SK-N-SH (cell line): ENCODE results near the gene GUCY2D. TPM values are rescaled to one million over a fixed set of nuclear protein-coding genes. Genes with fewer than 3 reads are reported as not detected.

ENCODE experiments used
- CTCF ChIA-PET: fragments of 300-600, 350-600 bp; formaldehyde crosslinking; extraction: SDS; loops from one replicate; lab custom pipeline; 2021; lab: Yijun Ruan, JAX
- POLR2A ChIA-PET: fragments of 350-600 bp; sonication (Branson Sonifier 250); formaldehyde crosslinking; extraction: SDS; loops from one replicate; lab custom pipeline; 2020; ENCODE audit warnings: antibody characterized with exemption, inconsistent platforms; lab: Yijun Ruan, JAX
- DNase-seq: peaks from one replicate; pipeline ENCODE4 v3.0.0; 2012
- H2AFZ ChIP-seq: fragments of 200-600 bp; sonication (generic); 2 replicates; pipeline ENCODE4 v1.8.1; 2016; ENCODE audit warnings: antibody characterized with exemption, mild to moderate bottlenecking, low read depth
- H3F3A ChIP-seq: fragments of 200-600 bp; sonication (generic); replicated peaks from 2 replicates; pipeline ENCODE3; 2016; ENCODE audit warnings: antibody characterized with exemption, mild to moderate bottlenecking; ENCODE audit not compliant: insufficient read depth
- H3K27ac ChIP-seq, 2 experiments: fragments of 200-500 bp in 1 of 2; fragments of 200-600 bp in 1 of 2; sonication (Bioruptor generic) in 1 of 2; sonication (generic), shearing (Covaris generic) in 1 of 2; 2 replicates each; pipeline versions ENCODE4 v1.5.1 to v1.6.1; 2014 to 2016; ENCODE audit warnings: low read depth in 2 of 2, inconsistent platforms in 1 of 2, low read length in 1 of 2, mild to moderate bottlenecking in 1 of 2, mixed read lengths in 1 of 2
- H3K27me3 ChIP-seq: fragments of 200-600 bp; sonication (generic), shearing (Covaris generic); 2 replicates; pipeline ENCODE4 v1.6.1; 2016; ENCODE audit warnings: mixed run types; ENCODE audit not compliant: insufficient read depth
- H3K36me3 ChIP-seq, 2 experiments: fragments of 200-500 bp in 1 of 2; fragments of 200-600 bp in 1 of 2; sonication (Bioruptor generic) in 1 of 2; sonication (generic) in 1 of 2; replicated peaks in 1 of 2; 2 replicates each; pipeline versions ENCODE3 to v1.5.1; 2014 to 2016; ENCODE audit warnings: low read length in 1 of 2, mild to moderate bottlenecking in 1 of 2; ENCODE audit not compliant: insufficient read depth in 2 of 2, control insufficient read depth in 1 of 2
- H3K4me1 ChIP-seq, 2 experiments: fragments of 200-500 bp in 1 of 2; fragments of 200-600 bp in 1 of 2; sonication (Bioruptor generic) in 1 of 2; sonication (generic), shearing (Covaris generic) in 1 of 2; 2 replicates each; pipeline versions ENCODE4 v1.5.1 to v1.6.1; 2014 to 2016; ENCODE audit warnings: low read depth in 1 of 2, low read length in 1 of 2, mixed run types in 1 of 2; ENCODE audit not compliant: insufficient read depth in 2 of 2, control insufficient read depth in 1 of 2
- H3K4me2 ChIP-seq: fragments of 200-600 bp; sonication (generic), shearing (Covaris generic); 2 replicates; pipeline ENCODE4 v1.6.1; 2017; ENCODE audit warnings: mixed run types
- H3K4me3 ChIP-seq, 2 experiments: fragments of 200-500 bp in 1 of 2; fragments of 200-600 bp in 1 of 2; sonication (Bioruptor generic) in 1 of 2; sonication (generic), shearing (Covaris generic) in 1 of 2; 2 replicates each; pipeline versions ENCODE4 v1.5.1 to v1.8.1; 2014 to 2016; ENCODE audit warnings: low read depth in 2 of 2, inconsistent platforms in 1 of 2, low read length in 1 of 2, mild to moderate bottlenecking in 1 of 2, mixed read lengths in 1 of 2, moderate library complexity in 1 of 2
- H3K79me2 ChIP-seq: fragments of 200-600 bp; sonication (generic); 2 replicates; pipeline ENCODE4 v1.8.1; 2017; ENCODE audit warnings: mild to moderate bottlenecking; ENCODE audit not compliant: insufficient read depth
- H3K9ac ChIP-seq: fragments of 200-600 bp; sonication (generic); 2 replicates; pipeline ENCODE4 v1.6.1; 2017; ENCODE audit warnings: mixed run types
- H3K9me2 ChIP-seq: fragments of 200-600 bp; sonication (generic); 2 replicates; pipeline ENCODE4 v1.6.1; 2017; ENCODE audit warnings: mixed run types
- H3K9me3 ChIP-seq: fragments of 200-600 bp; sonication (generic); 2 replicates; pipeline ENCODE4 v1.6.1; 2017; ENCODE audit warnings: mixed run types, mild to moderate bottlenecking, moderate library complexity
- H4K20me1 ChIP-seq: fragments of 200-600 bp; sonication (generic); 2 replicates; pipeline ENCODE4 v1.6.1; 2017; ENCODE audit warnings: mild to moderate bottlenecking, mixed run types; ENCODE audit not compliant: insufficient read depth
- EP300 ChIP-seq, 2 experiments: IDR thresholded peaks; 2 replicates each; pipeline versions ENCODE4 v1.4.0 to v1.6.1; 2012; ENCODE audit warnings: borderline replicate concordance in 1 of 2, low read depth in 1 of 2, low read length in 1 of 2
- GABPA ChIP-seq: IDR thresholded peaks from 2 replicates; pipeline ENCODE4 v1.4.0; 2012; ENCODE audit warnings: low read depth, mild to moderate bottlenecking
- GATA2 ChIP-seq: sonication (generic); formaldehyde crosslinking; IDR thresholded peaks from 2 replicates; pipeline ENCODE4 v1.5.0; 2020; ENCODE audit warnings: mild to moderate bottlenecking, missing genetic modification reagents
- NFIC ChIP-seq: IDR thresholded peaks from 2 replicates; pipeline ENCODE4 v1.4.0; 2012; ENCODE audit warnings: borderline replicate concordance
- NRF1 ChIP-seq: IDR thresholded peaks from 2 replicates; pipeline ENCODE4 v1.6.1; 2012; ENCODE audit warnings: low read depth, mild to moderate bottlenecking, low read length
- POLR2AphosphoS5 ChIP-seq: IDR thresholded peaks from 2 replicates; pipeline ENCODE4 v1.6.1; 2012; ENCODE audit warnings: low read depth, low read length
- RAD21 ChIP-seq: IDR thresholded peaks from 2 replicates; pipeline ENCODE4 v1.6.1; 2012; ENCODE audit warnings: mild to moderate bottlenecking, low read length
- TEAD4 ChIP-seq: IDR thresholded peaks from 2 replicates; pipeline ENCODE4 v1.4.0; 2012; ENCODE audit warnings: mild to moderate bottlenecking, borderline replicate concordance; ENCODE audit not compliant: insufficient read depth
- WGBS: methylation state at CpG from one replicate; pipeline ENCODE4 v1.1.6; 2017; ENCODE audit warnings: low lambda C conversion rate; 5-methylcytosine and 5-hydroxymethylcytosine counted together
- polyA plus RNA-seq, 3 experiments: library from polyadenylated mRNA; depleted of rRNA; stranded (reverse); fragments of >200 nt; gene quantifications; 2 replicates each; pipeline ENCODE4 v1.2.3, GENCODE V29; 2012
- TF ChIP-seq, protein P1 (sequence below): IDR thresholded peaks from 2 replicates; pipeline ENCODE4; 2012
- TF ChIP-seq, protein P2 (sequence below): IDR thresholded peaks from 2 replicates; pipeline ENCODE4 v1.4.0; 2012; ENCODE audit warnings: low read depth, borderline replicate concordance
- TF ChIP-seq, protein P3 (sequence below): fragments of 150-350 bp; IDR thresholded peaks from 2 replicates; pipeline ENCODE4 v1.6.1; 2016; ENCODE audit warnings: mild to moderate bottlenecking, low read depth, low read length
- TF ChIP-seq, protein P4 (sequence below): IDR thresholded peaks from 2 replicates; pipeline ENCODE4 v1.4.0; 2012; ENCODE audit warnings: low read depth, borderline replicate concordance
- TF ChIP-seq, protein P5 (sequence below): IDR thresholded peaks from 2 replicates; pipeline ENCODE4 v1.6.1; 2012; ENCODE audit warnings: mild to moderate bottlenecking, low read depth, low read length, moderate library complexity
- TF ChIP-seq, protein P6 (sequence below): fragments of 200-600 bp; sonication (generic); IDR thresholded peaks from 2 replicates; pipeline ENCODE4 v1.6.1; 2017; ENCODE audit warnings: antibody characterized with exemption, mild to moderate bottlenecking, moderate library complexity

Gene GUCY2D
- polyA plus RNA-seq, 1 of the 3 experiments (the other 2 are of a cell fraction): not detected

DNA sequence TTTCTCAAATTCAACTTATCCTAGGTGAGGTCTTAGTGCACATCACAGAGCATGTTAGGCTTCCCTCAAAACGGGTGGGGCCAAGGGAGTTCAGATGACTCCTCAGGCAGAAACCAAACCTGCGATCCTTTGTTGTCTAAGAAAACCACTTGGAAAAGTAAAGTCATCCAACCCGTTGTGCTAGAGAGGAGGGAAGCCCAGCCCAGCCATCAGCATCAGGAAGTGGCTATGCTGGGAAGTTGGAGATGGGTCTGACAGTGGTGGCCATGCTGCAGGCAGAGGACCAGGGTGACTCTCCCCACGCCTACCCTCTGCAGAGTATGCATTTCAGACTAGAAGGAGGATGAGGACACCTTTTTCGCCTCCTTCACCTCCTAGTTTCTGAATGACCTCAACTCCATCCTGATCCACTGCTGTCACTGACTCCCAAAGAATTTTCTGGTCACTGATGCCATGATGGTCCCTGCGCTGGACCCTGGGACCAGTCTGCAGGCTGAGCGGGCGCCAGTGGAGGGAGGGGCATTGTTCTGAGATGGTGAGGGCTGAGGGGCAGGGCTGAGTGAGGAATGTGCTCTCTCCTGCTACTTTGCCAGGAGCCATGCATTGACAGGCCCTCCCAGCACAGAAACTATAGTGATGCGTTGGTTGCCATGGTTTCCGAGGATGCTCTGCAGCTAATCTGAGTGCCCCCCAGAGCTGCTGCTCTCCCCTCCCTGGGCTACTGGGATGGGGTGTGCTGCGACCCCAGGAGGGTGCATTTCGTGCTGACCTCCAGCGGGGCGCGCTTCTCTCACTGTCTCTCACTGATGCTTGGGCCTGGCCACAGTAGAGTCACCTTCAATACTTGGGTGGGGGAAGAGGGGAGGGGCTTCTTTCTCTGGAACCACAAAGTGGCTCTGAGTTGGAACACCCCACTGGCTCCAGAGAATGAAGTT is 64.7 kb downstream of the GUCY2D start (continued):
- TF ChIP-seq, protein P1, sequence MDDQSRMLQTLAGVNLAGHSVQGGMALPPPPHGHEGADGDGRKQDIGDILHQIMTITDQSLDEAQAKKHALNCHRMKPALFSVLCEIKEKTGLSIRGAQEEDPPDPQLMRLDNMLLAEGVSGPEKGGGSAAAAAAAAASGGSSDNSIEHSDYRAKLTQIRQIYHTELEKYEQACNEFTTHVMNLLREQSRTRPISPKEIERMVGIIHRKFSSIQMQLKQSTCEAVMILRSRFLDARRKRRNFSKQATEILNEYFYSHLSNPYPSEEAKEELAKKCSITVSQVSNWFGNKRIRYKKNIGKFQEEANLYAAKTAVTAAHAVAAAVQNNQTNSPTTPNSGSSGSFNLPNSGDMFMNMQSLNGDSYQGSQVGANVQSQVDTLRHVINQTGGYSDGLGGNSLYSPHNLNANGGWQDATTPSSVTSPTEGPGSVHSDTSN: no peak
- TF ChIP-seq GATA2 (no peak), RAD21 (no peak)
- TF ChIP-seq, protein P2, sequence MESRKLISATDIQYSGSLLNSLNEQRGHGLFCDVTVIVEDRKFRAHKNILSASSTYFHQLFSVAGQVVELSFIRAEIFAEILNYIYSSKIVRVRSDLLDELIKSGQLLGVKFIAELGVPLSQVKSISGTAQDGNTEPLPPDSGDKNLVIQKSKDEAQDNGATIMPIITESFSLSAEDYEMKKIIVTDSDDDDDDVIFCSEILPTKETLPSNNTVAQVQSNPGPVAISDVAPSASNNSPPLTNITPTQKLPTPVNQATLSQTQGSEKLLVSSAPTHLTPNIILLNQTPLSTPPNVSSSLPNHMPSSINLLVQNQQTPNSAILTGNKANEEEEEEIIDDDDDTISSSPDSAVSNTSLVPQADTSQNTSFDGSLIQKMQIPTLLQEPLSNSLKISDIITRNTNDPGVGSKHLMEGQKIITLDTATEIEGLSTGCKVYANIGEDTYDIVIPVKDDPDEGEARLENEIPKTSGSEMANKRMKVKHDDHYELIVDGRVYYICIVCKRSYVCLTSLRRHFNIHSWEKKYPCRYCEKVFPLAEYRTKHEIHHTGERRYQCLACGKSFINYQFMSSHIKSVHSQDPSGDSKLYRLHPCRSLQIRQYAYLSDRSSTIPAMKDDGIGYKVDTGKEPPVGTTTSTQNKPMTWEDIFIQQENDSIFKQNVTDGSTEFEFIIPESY: no peak
- TF ChIP-seq, protein P3, sequence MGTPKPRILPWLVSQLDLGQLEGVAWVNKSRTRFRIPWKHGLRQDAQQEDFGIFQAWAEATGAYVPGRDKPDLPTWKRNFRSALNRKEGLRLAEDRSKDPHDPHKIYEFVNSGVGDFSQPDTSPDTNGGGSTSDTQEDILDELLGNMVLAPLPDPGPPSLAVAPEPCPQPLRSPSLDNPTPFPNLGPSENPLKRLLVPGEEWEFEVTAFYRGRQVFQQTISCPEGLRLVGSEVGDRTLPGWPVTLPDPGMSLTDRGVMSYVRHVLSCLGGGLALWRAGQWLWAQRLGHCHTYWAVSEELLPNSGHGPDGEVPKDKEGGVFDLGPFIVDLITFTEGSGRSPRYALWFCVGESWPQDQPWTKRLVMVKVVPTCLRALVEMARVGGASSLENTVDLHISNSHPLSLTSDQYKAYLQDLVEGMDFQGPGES: no peak

DNA sequence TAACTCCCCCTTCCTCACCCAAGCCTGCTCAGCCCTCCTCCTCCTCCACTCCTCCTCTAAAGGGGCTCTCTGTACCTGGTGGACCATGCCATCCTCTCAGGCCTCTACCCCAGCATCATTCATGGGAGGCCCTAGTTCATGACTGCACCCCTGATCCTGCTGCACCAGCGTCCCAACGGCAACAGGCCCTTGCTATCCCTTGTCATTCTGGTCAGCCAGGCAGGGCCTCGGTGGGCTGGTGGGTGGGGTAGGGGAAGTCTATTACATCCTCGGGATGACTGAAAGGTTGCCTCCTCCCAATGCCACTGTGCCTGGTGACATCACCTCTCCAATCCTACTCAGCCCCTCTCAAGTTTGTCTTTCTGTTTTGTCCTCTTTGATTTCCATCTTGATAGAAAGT is 65.4 kb downstream of the GUCY2D start:
- Histone ChIP-seq H2AFZ (no peak overlapping the region), H3K9ac (no peak overlapping the region), H3K36me3 (no peaks in the 10 kb centered on the region), H3K4me3 (no peak overlapping the region), H3K9me3 (no peaks in the 10 kb centered on the region), H3K27ac (no peak overlapping the region), H3K27me3 (peaks cover 75% of the 10 kb centered on the region), H3K9me2 (no peaks in the 10 kb centered on the region), H3K4me2 (no peak overlapping the region), H3K79me2 (no peaks in the 10 kb centered on the region), H3K4me1 (peaks cover 0 to 2% of the 10 kb centered on the region in 2 experiments; a peak in 1 of 4 replicates), H4K20me1 (no peaks in the 10 kb centered on the region), H3F3A (no peaks in the 10 kb centered on the region)
- WGBS: 50% methylated on average over 4 of the region's 4 CpGs
- CTCF ChIA-PET: interaction anchor here (0.6 to 20.8 kb wide), 3 partner anchors 9 to 52 kb away, joined by 3 to 390 read pairs (median 20); no protein-coding TSS in a partner anchor
- DNase-seq: no peak
- TF ChIP-seq EP300 (IDR thresholded peaks at IDR 0.05; ENCODE audit: borderline replicate concordance in 1 of 2, low read depth in 1 of 2, low read length in 1 of 2): no peak
- no peak for TF ChIP-seq NRF1
- TF ChIP-seq, protein P4, sequence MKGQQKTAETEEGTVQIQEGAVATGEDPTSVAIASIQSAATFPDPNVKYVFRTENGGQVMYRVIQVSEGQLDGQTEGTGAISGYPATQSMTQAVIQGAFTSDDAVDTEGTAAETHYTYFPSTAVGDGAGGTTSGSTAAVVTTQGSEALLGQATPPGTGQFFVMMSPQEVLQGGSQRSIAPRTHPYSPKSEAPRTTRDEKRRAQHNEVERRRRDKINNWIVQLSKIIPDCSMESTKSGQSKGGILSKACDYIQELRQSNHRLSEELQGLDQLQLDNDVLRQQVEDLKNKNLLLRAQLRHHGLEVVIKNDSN: no peak
- TF ChIP-seq, protein P3: no peak
- TF ChIP-seq, protein P5, sequence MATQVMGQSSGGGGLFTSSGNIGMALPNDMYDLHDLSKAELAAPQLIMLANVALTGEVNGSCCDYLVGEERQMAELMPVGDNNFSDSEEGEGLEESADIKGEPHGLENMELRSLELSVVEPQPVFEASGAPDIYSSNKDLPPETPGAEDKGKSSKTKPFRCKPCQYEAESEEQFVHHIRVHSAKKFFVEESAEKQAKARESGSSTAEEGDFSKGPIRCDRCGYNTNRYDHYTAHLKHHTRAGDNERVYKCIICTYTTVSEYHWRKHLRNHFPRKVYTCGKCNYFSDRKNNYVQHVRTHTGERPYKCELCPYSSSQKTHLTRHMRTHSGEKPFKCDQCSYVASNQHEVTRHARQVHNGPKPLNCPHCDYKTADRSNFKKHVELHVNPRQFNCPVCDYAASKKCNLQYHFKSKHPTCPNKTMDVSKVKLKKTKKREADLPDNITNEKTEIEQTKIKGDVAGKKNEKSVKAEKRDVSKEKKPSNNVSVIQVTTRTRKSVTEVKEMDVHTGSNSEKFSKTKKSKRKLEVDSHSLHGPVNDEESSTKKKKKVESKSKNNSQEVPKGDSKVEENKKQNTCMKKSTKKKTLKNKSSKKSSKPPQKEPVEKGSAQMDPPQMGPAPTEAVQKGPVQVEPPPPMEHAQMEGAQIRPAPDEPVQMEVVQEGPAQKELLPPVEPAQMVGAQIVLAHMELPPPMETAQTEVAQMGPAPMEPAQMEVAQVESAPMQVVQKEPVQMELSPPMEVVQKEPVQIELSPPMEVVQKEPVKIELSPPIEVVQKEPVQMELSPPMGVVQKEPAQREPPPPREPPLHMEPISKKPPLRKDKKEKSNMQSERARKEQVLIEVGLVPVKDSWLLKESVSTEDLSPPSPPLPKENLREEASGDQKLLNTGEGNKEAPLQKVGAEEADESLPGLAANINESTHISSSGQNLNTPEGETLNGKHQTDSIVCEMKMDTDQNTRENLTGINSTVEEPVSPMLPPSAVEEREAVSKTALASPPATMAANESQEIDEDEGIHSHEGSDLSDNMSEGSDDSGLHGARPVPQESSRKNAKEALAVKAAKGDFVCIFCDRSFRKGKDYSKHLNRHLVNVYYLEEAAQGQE: no peak
- no peak for TF ChIP-seq NFIC
- TF ChIP-seq POLR2AphosphoS5: no peak
- TF ChIP-seq GABPA: no peak
- no peak for TF ChIP-seq TEAD4
- TF ChIP-seq, protein P6, sequence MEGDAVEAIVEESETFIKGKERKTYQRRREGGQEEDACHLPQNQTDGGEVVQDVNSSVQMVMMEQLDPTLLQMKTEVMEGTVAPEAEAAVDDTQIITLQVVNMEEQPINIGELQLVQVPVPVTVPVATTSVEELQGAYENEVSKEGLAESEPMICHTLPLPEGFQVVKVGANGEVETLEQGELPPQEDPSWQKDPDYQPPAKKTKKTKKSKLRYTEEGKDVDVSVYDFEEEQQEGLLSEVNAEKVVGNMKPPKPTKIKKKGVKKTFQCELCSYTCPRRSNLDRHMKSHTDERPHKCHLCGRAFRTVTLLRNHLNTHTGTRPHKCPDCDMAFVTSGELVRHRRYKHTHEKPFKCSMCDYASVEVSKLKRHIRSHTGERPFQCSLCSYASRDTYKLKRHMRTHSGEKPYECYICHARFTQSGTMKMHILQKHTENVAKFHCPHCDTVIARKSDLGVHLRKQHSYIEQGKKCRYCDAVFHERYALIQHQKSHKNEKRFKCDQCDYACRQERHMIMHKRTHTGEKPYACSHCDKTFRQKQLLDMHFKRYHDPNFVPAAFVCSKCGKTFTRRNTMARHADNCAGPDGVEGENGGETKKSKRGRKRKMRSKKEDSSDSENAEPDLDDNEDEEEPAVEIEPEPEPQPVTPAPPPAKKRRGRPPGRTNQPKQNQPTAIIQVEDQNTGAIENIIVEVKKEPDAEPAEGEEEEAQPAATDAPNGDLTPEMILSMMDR: no peak
- POLR2A ChIA-PET: no interaction called here
